Activated CD4-positive, alpha-beta memory T cell treated with anti-CD3 and anti-CD28 coated beads for 36 hours (primary cell): Measurements from ENCODE around the gene SORCS1. TPM values are rescaled to one million over a fixed set of nuclear protein-coding genes. Genes with fewer than 3 reads are reported as not detected.

Experiments
- CTCF ChIA-PET: fragments of 350-600 bp; sonication (Branson Sonifier 250); formaldehyde crosslinking; loops from one replicate; lab custom pipeline; 2021; ENCODE audit warnings: antibody characterized with exemption, inconsistent platforms; lab: Charles Lee
- POLR2A ChIA-PET: fragments of 350-600 bp; sonication (Branson Sonifier 250); formaldehyde crosslinking; loops from one replicate; lab custom pipeline; 2021; ENCODE audit warnings: antibody characterized with exemption; lab: Charles Lee
- DNase-seq: peaks from one replicate; pipeline ENCODE4 v3.0.0-alpha.2; 2020
- H3K27ac Mint-ChIP-seq: one replicate; pipeline ENCODE4 v1.8.0; 2021; ENCODE audit warnings: mixed read lengths
- H3K27me3 Mint-ChIP-seq: one replicate; pipeline ENCODE4 v1.8.0; 2021; ENCODE audit warnings: mixed read lengths
- H3K36me3 Mint-ChIP-seq: one replicate; pipeline ENCODE4 v1.8.0; 2021; ENCODE audit warnings: mixed read lengths
- H3K4me1 Mint-ChIP-seq: one replicate; pipeline ENCODE4 v1.8.0; 2021; ENCODE audit warnings: low read depth, mixed read lengths
- H3K4me3 Mint-ChIP-seq: one replicate; pipeline ENCODE4 v1.8.0; 2021; ENCODE audit warnings: mild to moderate bottlenecking, mixed read lengths
- H3K9me3 Mint-ChIP-seq: one replicate; pipeline ENCODE4 v1.8.0; 2021; ENCODE audit warnings: mixed read lengths
- intact Hi-C: fragments of 100-400 bp; cut with micrococcal nuclease; formaldehyde crosslinking; loops from one replicate; pipeline ENCODE4 v1.15.1; 2023
- total RNA-seq, 2 experiments: library from RNA; stranded (reverse); gene quantifications; one replicate each; pipeline ENCODE4 v1.2.3, GENCODE V29; 2021

Gene SORCS1
- total RNA-seq, 2 experiments from 2014 or later: not detected

DNA sequence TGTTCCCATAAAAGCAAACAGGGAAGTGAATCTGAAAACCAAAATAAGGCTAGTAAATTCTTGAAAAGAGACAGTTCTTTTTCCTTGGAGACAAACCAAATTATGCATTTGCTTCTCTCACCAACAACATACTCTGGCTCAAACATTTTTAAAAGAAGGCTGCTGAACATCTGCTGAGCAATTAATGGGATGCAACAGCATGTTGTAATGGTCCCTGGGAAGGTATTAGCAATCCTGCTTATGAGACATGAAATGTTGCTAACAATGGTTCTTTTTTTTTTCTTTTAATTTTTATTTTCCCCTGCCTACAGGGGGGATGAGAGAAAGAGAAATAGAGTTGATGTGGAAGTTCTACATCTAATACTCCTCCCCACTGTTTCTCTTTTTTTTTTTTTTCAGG is 572.1 kb downstream of the SORCS1 start:
- no peak overlapping the region for H3K27ac Mint-ChIP-seq
- intact Hi-C loops: no loop called here
- H3K9me3 Mint-ChIP-seq: no peaks in the 10 kb centered on the region
- H3K27me3 Mint-ChIP-seq: no peaks in the 10 kb centered on the region
- no peaks in the 10 kb centered on the region for H3K36me3 Mint-ChIP-seq
- no peaks in the 10 kb centered on the region for H3K4me1 Mint-ChIP-seq
- ChIA-PET CTCF (no interaction called here), POLR2A (no interaction called here)
- no peak for DNase-seq
- H3K4me3 Mint-ChIP-seq: no peak overlapping the region

DNA sequence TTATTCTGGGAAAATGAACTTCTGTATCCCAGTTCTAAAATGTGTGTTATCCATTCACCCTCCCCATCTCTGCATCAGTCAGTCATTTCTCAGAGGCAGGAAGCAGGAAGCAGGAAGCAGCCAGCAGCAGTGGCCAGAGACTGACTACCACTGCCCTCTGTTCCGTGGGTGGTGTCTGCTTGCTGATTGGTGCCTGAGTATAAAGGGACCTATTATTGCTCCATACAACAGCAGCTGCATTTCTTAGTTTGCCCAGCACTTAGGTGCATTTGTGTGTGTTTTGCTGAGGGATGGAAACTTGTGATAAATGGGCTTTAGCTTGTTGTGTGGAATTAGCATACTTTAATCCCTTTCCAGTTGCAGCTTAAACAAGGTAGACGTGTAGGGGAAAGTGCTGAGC is 582.2 kb downstream of the SORCS1 start:
- H3K9me3 Mint-ChIP-seq: peaks cover 2% of the 10 kb centered on the region
- no peaks in the 10 kb centered on the region for H3K4me1 Mint-ChIP-seq
- intact Hi-C loops: no loop called here
- no peaks in the 10 kb centered on the region for H3K27me3 Mint-ChIP-seq
- H3K36me3 Mint-ChIP-seq: no peaks in the 10 kb centered on the region
- DNase-seq: no peak
- no peak overlapping the region for H3K27ac Mint-ChIP-seq
- H3K4me3 Mint-ChIP-seq: no peak overlapping the region
- CTCF ChIA-PET: no interaction called here
- POLR2A ChIA-PET: no interaction called here

GRCh38 chr10:106577756-106578155 is 586.8 kb downstream of the SORCS1 start:
- no peaks in the 10 kb centered on the region for H3K36me3 Mint-ChIP-seq
- H3K27ac Mint-ChIP-seq: no peak overlapping the region
- CTCF ChIA-PET: no interaction called here
- intact Hi-C loops: no loop called here
- H3K9me3 Mint-ChIP-seq: no peaks in the 10 kb centered on the region
- H3K27me3 Mint-ChIP-seq: no peaks in the 10 kb centered on the region
- POLR2A ChIA-PET: no interaction called here
- H3K4me1 Mint-ChIP-seq: no peaks in the 10 kb centered on the region
- DNase-seq: no peak
- no peak overlapping the region for H3K4me3 Mint-ChIP-seq

DNA sequence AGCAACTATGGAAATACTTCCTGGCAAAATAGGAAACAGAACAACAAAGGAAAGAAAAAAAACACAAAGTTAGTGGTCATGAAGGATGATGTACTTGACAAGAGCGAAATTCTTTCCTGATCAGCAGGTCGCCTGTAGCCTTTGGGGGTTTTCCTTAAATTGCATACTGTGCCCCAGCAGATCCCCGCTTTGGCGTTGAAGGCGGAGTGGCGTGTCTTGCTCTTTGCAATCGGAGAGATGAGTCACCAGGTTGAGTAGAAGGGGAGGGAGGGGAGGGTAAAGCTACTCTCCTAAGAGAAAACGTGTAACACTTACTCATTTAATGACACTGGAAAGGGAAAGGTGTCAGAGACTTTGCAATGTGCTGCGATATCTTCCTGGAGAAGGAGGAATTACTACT is 587.2 kb downstream of the SORCS1 start:
- Mint-ChIP-seq H3K36me3 (no peaks in the 10 kb centered on the region), H3K27ac (no peak overlapping the region), H3K4me1 (no peaks in the 10 kb centered on the region), H3K27me3 (no peaks in the 10 kb centered on the region), H3K9me3 (no peaks in the 10 kb centered on the region), H3K4me3 (no peak overlapping the region)
- DNase-seq: no peak
- POLR2A ChIA-PET: no interaction called here
- intact Hi-C loops: no loop called here
- CTCF ChIA-PET: no interaction called here

DNA sequence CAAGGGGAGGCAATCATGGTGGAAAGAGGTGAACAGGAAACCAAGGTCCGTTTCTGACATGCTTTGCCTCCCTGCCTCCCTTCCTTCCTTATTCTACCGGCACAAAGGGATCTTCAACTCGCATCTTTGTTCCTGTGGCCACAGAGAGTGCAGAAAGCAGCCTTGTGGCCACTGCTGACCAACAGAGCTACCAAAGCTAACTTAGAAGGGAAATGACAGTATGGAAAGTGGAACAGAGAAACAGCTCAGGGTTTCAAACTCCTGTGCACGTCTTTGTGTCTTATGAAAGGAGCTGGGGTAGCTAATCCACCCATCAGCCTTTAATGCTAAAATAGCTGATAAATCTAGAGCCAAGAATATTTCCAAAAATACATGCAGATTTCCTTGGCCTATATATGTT is 588.0 kb downstream of the SORCS1 start:
- H3K27ac Mint-ChIP-seq: no peak overlapping the region
- ChIA-PET CTCF (no interaction called here), POLR2A (no interaction called here)
- H3K9me3 Mint-ChIP-seq: no peaks in the 10 kb centered on the region
- intact Hi-C loops: no loop called here
- H3K27me3 Mint-ChIP-seq: no peaks in the 10 kb centered on the region
- no peak overlapping the region for H3K4me3 Mint-ChIP-seq
- H3K36me3 Mint-ChIP-seq: no peaks in the 10 kb centered on the region
- no peak for DNase-seq
- no peaks in the 10 kb centered on the region for H3K4me1 Mint-ChIP-seq

GRCh38 chr10:106573106-106573505 is 591.4 kb downstream of the SORCS1 start:
- intact Hi-C loops: no loop called here
- no peaks in the 10 kb centered on the region for H3K27me3 Mint-ChIP-seq
- no peak overlapping the region for H3K4me3 Mint-ChIP-seq
- H3K4me1 Mint-ChIP-seq: no peaks in the 10 kb centered on the region
- no peaks in the 10 kb centered on the region for H3K9me3 Mint-ChIP-seq
- ChIA-PET POLR2A (no interaction called here), CTCF (no interaction called here)
- DNase-seq: no peak
- no peak overlapping the region for H3K27ac Mint-ChIP-seq
- no peaks in the 10 kb centered on the region for H3K36me3 Mint-ChIP-seq

DNA sequence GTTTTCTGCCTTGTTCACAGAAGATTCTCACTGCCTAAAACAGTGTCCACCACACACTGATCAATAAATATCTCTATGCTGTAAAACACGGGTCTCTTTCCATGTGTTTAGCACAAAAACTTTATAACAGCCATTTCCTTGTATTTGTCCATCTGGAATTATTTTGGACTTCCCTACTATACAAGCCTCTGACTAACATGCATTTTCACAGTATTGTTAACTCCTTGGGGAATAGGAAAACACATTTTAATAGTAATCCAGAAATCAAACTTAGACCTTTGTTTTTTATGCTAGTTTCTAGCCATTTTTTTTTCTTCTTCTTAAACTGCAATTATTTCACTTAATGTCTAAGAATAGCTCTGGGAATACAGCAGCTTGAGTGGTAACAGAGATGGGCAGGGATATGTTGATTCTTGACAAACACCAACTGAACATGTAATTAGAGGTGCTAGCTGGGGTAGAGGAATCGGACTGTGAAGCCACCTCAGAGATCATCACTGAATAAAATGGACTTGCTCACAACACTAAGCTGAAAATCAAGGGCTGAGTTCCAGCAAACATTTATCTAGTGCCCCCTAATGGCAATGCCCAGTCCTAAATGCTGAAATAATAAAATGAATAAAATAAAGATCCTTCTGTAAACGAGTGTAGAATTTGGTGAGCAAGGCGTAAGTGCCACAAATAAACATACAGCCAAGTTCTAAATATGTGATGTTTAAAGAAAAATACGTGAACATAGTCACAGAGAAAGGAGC is 593.1 kb downstream of the SORCS1 start:
- Mint-ChIP-seq H3K27ac (no peak overlapping the region), H3K4me1 (no peaks in the 10 kb centered on the region), H3K4me3 (no peak overlapping the region), H3K36me3 (no peaks in the 10 kb centered on the region), H3K9me3 (no peaks in the 10 kb centered on the region), H3K27me3 (no peaks in the 10 kb centered on the region)
- intact Hi-C loops: no loop called here
- CTCF ChIA-PET: no interaction called here
- no peak for DNase-seq
- POLR2A ChIA-PET: no interaction called here

GRCh38 chr10:106570268-106570667 is 594.2 kb downstream of the SORCS1 start:
- H3K9me3 Mint-ChIP-seq: no peaks in the 10 kb centered on the region
- ChIA-PET CTCF (no interaction called here), POLR2A (no interaction called here)
- H3K27me3 Mint-ChIP-seq: no peaks in the 10 kb centered on the region
- no peaks in the 10 kb centered on the region for H3K36me3 Mint-ChIP-seq
- no peak overlapping the region for H3K27ac Mint-ChIP-seq
- no peak for DNase-seq
- no peaks in the 10 kb centered on the region for H3K4me1 Mint-ChIP-seq
- no peak overlapping the region for H3K4me3 Mint-ChIP-seq
- intact Hi-C loops: no loop called here

- Mint-ChIP-seq H3K27me3 (no peaks in the 10 kb centered on the region), H3K27ac (no peak overlapping the region), H3K4me3 (no peak overlapping the region), H3K36me3 (no peaks in the 10 kb centered on the region), H3K4me1 (no peaks in the 10 kb centered on the region), H3K9me3 (no peaks in the 10 kb centered on the region)
- intact Hi-C loops: no loop called here
- ChIA-PET POLR2A (no interaction called here), CTCF (no interaction called here)
- DNase-seq: no peak
Measured at GRCh38 chr10:106567629-106568028, 596.9 kb downstream of the SORCS1 start.

DNA sequence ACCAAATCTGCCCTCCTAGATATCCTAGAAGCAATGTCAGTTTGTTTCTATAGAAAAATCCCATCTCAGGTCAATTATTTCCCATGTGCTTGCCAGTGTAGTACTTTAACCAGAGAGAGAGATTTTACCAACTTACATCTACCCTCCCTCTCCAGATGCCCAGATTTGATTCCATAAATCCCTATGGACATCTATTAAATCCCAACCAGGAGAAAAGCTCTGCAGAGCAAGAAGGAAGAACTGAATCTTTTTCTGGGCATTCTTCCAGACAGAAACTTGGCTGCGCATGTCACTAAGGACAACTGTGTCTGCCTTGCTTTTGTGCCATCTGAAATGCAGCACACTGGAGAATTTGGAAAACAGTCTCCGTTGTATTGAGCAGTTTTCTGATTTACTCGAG is 597.6 kb downstream of the SORCS1 start:
- intact Hi-C loops: no loop called here
- CTCF ChIA-PET: no interaction called here
- Mint-ChIP-seq H3K36me3 (no peaks in the 10 kb centered on the region), H3K27ac (no peak overlapping the region), H3K4me3 (no peak overlapping the region), H3K4me1 (no peaks in the 10 kb centered on the region), H3K9me3 (no peaks in the 10 kb centered on the region), H3K27me3 (no peaks in the 10 kb centered on the region)
- no peak for DNase-seq
- POLR2A ChIA-PET: no interaction called here

GRCh38 chr10:106565546-106565945 is 599.0 kb downstream of the SORCS1 start:
- no peaks in the 10 kb centered on the region for H3K9me3 Mint-ChIP-seq
- no peaks in the 10 kb centered on the region for H3K36me3 Mint-ChIP-seq
- no peak overlapping the region for H3K27ac Mint-ChIP-seq
- CTCF ChIA-PET: no interaction called here
- POLR2A ChIA-PET: no interaction called here
- no peak for DNase-seq
- no peaks in the 10 kb centered on the region for H3K4me1 Mint-ChIP-seq
- no peaks in the 10 kb centered on the region for H3K27me3 Mint-ChIP-seq
- intact Hi-C loops: no loop called here
- H3K4me3 Mint-ChIP-seq: no peak overlapping the region

DNA sequence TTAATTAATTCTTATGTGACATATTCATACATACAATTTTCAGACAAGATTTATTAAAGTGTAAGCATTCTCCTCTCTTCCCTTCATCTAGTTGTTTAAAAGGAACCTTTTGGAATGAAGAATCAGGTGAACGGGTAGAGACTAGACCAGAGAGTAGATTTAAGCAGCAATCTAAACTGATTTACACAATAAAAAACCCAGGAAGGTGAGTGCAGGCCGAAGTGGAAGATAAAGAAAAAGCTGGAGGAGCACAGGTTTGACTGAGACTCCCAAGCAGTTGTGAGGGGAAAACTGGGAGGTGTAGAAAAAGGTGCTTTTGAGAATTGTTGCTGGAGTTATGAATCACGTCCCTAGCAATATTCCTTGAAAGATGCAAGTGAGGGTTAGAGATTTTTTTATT is 601.1 kb downstream of the SORCS1 start:
- intact Hi-C loops: no loop called here
- Mint-ChIP-seq H3K9me3 (no peaks in the 10 kb centered on the region), H3K36me3 (no peaks in the 10 kb centered on the region), H3K4me1 (no peaks in the 10 kb centered on the region), H3K27ac (no peak overlapping the region), H3K27me3 (no peaks in the 10 kb centered on the region), H3K4me3 (no peak overlapping the region)
- POLR2A ChIA-PET: no interaction called here
- DNase-seq: no peak
- CTCF ChIA-PET: no interaction called here

GRCh38 chr10:106560925-106561640 is 603.4 kb downstream of the SORCS1 start:
- intact Hi-C loops: no loop called here
- H3K27me3 Mint-ChIP-seq: no peaks in the 10 kb centered on the region
- H3K27ac Mint-ChIP-seq: no peak overlapping the region
- H3K36me3 Mint-ChIP-seq: no peaks in the 10 kb centered on the region
- no peak for DNase-seq
- no peak overlapping the region for H3K4me3 Mint-ChIP-seq
- H3K4me1 Mint-ChIP-seq: no peaks in the 10 kb centered on the region
- ChIA-PET POLR2A (no interaction called here), CTCF (no interaction called here)
- H3K9me3 Mint-ChIP-seq: peaks cover 2% of the 10 kb centered on the region
